ENCODE data around the gene ZP4. TPM values are rescaled to one million over a fixed set of nuclear protein-coding genes. Genes with fewer than 3 reads are reported as not detected.

Gene ZP4
- total and polyA plus RNA-seq, 2 of the 13 experiments (the other 11 are each of a cell fraction or from before 2014, with no cell fraction given) = not detected

DNA sequence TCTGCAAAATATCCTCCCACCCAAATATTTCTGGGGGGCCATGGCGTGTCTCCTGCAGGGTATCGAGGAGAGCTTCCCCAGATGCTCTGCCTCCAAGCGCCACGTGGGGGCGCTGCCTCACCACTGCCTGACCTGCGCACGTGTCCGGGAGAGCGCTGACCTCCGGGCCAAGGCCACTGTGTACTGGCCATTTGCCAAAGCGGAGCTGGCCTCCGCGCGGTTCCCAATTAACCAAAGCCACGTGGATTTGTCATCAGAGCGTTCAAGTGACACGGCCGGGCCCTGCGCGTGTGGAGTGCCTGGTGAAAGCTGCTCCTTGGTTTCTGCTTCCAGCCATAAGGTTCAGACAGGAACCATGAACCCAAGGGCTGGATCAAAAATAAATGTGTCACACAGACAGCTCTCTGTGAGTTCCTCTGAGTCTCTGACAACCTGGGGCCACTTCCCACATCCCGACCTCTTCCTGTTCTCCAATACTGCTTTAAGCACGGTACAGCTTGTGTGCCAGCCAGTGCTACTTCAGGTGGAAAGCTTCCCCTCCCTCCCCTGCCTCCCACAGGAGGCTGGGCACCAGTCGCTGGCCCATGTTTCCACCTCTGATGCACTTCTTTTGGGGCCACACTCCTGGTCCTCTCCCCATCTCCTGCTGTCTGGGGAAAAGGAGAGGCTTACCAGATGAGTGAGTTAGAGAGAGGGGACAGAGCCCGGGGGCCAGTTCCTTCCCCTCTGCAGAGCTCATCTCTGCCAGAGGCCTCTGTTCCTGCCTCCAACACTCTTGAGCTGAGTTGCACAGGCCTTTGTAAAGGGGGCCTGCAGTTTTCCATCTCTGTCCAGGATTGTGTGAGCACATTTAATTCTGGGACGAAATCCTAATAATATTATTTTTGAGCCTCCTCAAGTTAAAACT is 26.1 kb downstream of the ZP4 start (continued):
- TF ChIP-seq, protein P1, sequence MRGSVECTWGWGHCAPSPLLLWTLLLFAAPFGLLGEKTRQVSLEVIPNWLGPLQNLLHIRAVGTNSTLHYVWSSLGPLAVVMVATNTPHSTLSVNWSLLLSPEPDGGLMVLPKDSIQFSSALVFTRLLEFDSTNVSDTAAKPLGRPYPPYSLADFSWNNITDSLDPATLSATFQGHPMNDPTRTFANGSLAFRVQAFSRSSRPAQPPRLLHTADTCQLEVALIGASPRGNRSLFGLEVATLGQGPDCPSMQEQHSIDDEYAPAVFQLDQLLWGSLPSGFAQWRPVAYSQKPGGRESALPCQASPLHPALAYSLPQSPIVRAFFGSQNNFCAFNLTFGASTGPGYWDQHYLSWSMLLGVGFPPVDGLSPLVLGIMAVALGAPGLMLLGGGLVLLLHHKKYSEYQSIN (CRISPR knock-in tag; IDR thresholded peaks at IDR 0.05; ENCODE audit: borderline replicate concordance) = no peak
- TF ChIP-seq, protein P2, sequence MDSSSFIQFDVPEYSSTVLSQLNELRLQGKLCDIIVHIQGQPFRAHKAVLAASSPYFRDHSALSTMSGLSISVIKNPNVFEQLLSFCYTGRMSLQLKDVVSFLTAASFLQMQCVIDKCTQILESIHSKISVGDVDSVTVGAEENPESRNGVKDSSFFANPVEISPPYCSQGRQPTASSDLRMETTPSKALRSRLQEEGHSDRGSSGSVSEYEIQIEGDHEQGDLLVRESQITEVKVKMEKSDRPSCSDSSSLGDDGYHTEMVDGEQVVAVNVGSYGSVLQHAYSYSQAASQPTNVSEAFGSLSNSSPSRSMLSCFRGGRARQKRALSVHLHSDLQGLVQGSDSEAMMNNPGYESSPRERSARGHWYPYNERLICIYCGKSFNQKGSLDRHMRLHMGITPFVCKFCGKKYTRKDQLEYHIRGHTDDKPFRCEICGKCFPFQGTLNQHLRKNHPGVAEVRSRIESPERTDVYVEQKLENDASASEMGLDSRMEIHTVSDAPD (CRISPR knock-in tag; IDR thresholded peaks at IDR 0.05) = no peak
- TF ChIP-seq ZNF317 (CRISPR knock-in tag; IDR thresholded peaks at IDR 0.05) = 0 out of 2 replicates have a peak, but pooled peaks have one; percentile 41
- no peak for TF ChIP-seq POLR2AphosphoS5 (IDR thresholded peaks at IDR 0.05; ENCODE audit: low read depth, low read length)
- TF ChIP-seq AGO1 (IDR thresholded peaks at IDR 0.05; ENCODE audit: low read depth, low read length, poor library complexity, severe bottlenecking) = no peak
- no peak for TF ChIP-seq ZNF496 (CRISPR knock-in tag; IDR thresholded peaks at IDR 0.05; ENCODE audit: insufficient replicate concordance)
- no peak for TF ChIP-seq NFATC3 (CRISPR knock-in tag; IDR thresholded peaks at IDR 0.05)
- TF ChIP-seq, protein P3, sequence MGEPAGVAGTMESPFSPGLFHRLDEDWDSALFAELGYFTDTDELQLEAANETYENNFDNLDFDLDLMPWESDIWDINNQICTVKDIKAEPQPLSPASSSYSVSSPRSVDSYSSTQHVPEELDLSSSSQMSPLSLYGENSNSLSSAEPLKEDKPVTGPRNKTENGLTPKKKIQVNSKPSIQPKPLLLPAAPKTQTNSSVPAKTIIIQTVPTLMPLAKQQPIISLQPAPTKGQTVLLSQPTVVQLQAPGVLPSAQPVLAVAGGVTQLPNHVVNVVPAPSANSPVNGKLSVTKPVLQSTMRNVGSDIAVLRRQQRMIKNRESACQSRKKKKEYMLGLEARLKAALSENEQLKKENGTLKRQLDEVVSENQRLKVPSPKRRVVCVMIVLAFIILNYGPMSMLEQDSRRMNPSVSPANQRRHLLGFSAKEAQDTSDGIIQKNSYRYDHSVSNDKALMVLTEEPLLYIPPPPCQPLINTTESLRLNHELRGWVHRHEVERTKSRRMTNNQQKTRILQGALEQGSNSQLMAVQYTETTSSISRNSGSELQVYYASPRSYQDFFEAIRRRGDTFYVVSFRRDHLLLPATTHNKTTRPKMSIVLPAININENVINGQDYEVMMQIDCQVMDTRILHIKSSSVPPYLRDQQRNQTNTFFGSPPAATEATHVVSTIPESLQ (CRISPR knock-in tag; conservative IDR thresholded peaks at IDR 0.05) = no peak
- TF ChIP-seq, protein P4, sequence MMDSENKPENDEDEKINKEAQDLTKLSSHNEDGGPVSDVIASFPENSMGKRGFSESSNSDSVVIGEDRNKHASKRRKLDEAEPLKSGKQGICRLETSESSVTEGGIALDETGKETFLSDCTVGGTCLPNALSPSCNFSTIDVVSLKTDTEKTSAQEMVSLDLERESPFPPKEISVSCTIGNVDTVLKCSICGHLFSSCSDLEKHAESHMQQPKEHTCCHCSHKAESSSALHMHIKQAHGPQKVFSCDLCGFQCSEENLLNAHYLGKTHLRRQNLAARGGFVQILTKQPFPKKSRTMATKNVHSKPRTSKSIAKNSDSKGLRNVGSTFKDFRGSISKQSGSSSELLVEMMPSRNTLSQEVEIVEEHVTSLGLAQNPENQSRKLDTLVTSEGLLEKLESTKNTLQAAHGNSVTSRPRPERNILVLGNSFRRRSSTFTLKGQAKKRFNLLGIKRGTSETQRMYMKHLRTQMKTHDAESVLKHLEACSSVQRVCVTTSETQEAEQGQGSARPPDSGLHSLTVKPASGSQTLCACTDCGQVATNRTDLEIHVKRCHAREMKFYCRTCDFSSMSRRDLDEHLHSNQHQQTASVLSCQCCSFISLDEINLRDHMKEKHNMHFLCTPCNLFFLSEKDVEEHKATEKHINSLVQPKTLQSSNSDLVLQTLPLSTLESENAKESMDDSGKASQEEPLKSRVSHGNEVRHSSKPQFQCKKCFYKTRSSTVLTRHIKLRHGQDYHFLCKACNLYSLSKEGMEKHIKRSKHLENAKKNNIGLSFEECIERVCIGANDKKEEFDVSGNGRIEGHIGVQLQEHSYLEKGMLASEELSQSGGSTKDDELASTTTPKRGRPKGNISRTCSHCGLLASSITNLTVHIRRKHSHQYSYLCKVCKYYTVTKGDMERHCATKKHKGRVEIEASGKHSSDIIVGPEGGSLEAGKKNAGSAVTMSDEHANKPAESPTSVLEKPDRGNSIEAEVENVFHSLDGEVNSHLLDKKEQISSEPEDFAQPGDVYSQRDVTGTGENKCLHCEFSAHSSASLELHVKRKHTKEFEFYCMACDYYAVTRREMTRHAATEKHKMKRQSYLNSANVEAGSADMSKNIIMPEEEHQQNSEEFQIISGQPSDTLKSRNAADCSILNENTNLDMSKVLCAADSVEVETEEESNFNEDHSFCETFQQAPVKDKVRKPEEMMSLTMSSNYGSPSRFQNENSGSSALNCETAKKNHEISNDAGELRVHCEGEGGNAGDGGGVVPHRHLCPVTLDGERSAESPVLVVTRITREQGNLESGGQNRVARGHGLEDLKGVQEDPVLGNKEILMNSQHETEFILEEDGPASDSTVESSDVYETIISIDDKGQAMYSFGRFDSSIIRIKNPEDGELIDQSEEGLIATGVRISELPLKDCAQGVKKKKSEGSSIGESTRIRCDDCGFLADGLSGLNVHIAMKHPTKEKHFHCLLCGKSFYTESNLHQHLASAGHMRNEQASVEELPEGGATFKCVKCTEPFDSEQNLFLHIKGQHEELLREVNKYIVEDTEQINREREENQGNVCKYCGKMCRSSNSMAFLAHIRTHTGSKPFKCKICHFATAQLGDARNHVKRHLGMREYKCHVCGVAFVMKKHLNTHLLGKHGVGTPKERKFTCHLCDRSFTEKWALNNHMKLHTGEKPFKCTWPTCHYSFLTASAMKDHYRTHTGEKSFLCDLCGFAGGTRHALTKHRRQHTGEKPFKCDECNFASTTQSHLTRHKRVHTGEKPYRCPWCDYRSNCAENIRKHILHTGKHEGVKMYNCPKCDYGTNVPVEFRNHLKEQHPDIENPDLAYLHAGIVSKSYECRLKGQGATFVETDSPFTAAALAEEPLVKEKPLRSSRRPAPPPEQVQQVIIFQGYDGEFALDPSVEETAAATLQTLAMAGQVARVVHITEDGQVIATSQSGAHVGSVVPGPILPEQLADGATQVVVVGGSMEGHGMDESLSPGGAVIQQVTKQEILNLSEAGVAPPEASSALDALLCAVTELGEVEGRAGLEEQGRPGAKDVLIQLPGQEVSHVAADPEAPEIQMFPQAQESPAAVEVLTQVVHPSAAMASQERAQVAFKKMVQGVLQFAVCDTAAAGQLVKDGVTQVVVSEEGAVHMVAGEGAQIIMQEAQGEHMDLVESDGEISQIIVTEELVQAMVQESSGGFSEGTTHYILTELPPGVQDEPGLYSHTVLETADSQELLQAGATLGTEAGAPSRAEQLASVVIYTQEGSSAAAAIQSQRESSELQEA (CRISPR knock-in tag; IDR thresholded peaks at IDR 0.05; ENCODE audit: not compliant biosample characterization) = peak; percentile 36
- TF ChIP-seq, protein P5, sequence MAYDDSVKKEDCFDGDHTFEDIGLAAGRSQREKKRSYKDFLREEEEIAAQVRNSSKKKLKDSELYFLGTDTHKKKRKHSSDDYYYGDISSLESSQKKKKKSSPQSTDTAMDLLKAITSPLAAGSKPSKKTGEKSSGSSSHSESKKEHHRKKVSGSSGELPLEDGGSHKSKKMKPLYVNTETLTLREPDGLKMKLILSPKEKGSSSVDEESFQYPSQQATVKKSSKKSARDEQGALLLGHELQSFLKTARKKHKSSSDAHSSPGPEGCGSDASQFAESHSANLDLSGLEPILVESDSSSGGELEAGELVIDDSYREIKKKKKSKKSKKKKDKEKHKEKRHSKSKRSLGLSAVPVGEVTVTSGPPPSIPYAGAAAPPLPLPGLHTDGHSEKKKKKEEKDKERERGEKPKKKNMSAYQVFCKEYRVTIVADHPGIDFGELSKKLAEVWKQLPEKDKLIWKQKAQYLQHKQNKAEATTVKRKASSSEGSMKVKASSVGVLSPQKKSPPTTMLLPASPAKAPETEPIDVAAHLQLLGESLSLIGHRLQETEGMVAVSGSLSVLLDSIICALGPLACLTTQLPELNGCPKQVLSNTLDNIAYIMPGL (CRISPR knock-in tag; IDR thresholded peaks at IDR 0.05; ENCODE audit: borderline replicate concordance in 1 of 2, low read depth in 1 of 2) = peak; percentile 66 to 70
- TF ChIP-seq REPIN1 (CRISPR knock-in tag; IDR thresholded peaks at IDR 0.05; ENCODE audit: borderline replicate concordance, low read depth) = peak; percentile 94

All from HepG2 (cell line).